ENCODE results near the gene WHAMM. TPM values are rescaled to one million over a fixed set of nuclear protein-coding genes. Genes with fewer than 3 reads are reported as not detected.

The WHAMM gene
- total RNA-seq, 2 donors from 2014 or later, result 5.2 to 6.7 TPM

GRCh38 chr15:82830427-82831173, 21.2 kb downstream of the WHAMM start:
- H3K36me3 ChIP-seq, result peaks cover 87% of the 10 kb centered on the region
- no peak for TF ChIP-seq CTCF (IDR thresholded peaks at IDR 0.05)
- H3K9me3 ChIP-seq, result no peaks in the 10 kb centered on the region
- no peak for DNase-seq (ENCODE audit: low spot score)
- H3K4me1 ChIP-seq, result peaks cover 0 to 9% of the 10 kb centered on the region in 2 donors
- no peak overlapping the region for H3K4me3 ChIP-seq
- H3K27ac ChIP-seq, result no peak overlapping the region
- no peaks in the 10 kb centered on the region for H3K27me3 ChIP-seq

DNA sequence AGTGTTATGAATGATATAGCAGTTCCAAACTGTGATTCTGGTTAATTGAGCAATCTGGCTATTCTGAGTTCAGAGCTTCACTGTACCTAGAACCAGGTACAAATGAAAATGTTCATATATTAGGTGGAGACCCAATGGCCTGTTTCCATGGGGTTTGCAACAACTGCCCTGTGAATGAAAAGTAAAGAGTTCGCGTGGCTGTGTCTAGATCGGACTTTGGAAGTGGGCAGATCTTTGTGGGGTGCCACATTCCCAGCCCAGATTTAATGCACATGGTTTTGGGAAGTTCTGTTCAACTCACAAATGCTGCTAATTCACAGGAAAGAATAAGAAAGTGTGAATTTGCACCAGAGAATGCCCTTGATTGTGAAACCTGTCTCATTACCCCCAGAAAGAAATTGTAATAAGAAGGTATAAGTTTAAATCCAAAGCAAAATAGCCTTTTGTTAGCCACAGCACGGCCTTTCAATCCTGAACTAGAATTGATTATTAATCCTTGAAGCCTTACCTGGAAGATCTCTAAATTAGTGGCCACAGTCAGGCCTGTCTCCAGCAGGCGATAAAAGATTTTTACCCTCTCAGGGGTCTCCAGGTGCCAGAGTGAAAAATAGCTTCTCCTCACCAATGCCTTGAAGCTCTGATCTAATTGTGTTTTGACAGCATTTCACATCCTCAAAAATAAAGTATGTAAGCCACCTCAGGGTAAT, 22.6 kb downstream of the WHAMM start:
- H3K9me3 ChIP-seq, result no peaks in the 10 kb centered on the region
- H3K27ac ChIP-seq, result no peak overlapping the region
- TF ChIP-seq CTCF (IDR thresholded peaks at IDR 0.05), result no peak

DNA sequence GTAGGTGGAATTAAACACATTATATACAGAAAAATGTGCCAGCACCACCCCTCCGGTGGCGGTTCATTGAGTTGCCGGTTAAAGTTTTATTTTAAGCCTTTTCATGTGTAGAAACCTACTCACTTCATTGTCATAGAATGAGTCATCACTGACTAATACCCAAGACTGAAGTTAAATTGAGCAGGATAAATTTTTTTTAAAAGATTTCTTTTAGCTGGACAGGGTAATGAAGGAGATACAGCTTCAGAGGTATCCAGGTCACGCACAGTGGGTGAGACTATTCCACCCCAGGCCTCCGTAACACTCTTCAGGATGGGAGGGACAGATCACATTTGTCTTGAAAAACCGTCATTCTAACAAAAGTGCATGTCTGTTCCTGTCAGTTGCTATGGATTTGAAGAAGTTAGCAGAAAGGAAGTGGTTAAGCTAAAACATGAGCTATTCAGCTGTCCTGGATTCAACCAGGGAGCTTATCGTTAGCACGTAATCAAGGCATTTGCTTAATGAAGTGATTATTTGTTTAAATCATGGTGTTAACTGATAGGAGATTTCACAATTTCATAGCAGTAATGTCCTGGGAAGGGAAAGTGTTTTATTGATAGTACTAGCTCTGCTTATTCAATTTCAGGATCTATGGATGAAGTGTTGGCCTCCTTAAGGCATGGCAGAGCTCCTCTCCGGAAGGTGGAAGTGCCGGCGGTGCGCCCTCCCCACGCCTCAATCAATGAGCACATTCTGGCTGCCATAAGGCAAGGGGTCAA, 23.4 kb downstream of the WHAMM start:
- DNase-seq (ENCODE audit: low spot score), result peak; percentile 40
- H3K9me3 ChIP-seq, result no peaks in the 10 kb centered on the region
- H3K27me3 ChIP-seq, result no peaks in the 10 kb centered on the region
- H3K27ac ChIP-seq, result peak overlapping the region in 1 of 2 donors; percentile 8
- H3K4me3 ChIP-seq, result no peak overlapping the region
- peaks cover 0 to 9% of the 10 kb centered on the region in 2 donors for H3K4me1 ChIP-seq
- TF ChIP-seq CTCF (IDR thresholded peaks at IDR 0.05), result no peak
- H3K36me3 ChIP-seq, result peaks cover 92% of the 10 kb centered on the region

More for the DNA sequence above, 22.6 kb downstream of the WHAMM start:
- Histone ChIP-seq H3K4me1 (peaks cover 0 to 9% of the 10 kb centered on the region in 2 donors), H3K36me3 (peaks cover 92% of the 10 kb centered on the region), H3K27me3 (no peaks in the 10 kb centered on the region), H3K4me3 (no peak overlapping the region)
- no peak for DNase-seq (ENCODE audit: low spot score)

DNA sequence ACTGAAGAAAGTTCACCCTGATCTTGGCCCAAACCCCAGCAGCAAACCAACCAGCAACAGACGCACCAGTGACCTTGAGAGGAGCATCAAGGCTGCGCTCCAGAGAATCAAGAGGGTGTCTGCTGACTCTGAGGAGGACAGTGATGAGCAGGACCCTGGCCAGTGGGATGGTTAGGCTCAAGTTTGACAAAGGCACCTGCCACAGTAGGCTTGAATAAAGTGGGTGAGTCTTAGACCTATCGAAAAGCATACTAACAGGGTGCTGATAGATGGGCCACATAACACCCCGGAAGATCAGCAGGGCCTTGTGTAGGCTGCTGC, 23.9 kb downstream of the WHAMM start:
- H3K4me3 ChIP-seq, result no peak overlapping the region
- no peak for TF ChIP-seq CTCF (IDR thresholded peaks at IDR 0.05)
- H3K4me1 ChIP-seq, result peaks cover 0 to 9% of the 10 kb centered on the region in 2 donors
- H3K27me3 ChIP-seq, result no peaks in the 10 kb centered on the region
- DNase-seq (ENCODE audit: low spot score), result peak; percentile 23
- H3K27ac ChIP-seq, result peak overlapping the region in 1 of 2 donors; percentile 8
- H3K9me3 ChIP-seq, result no peaks in the 10 kb centered on the region
- peaks cover 90% of the 10 kb centered on the region for H3K36me3 ChIP-seq

- DNase-seq (ENCODE audit: low spot score), result no peak
- Histone ChIP-seq H3K36me3 (peaks cover 76% of the 10 kb centered on the region), H3K9me3 (no peaks in the 10 kb centered on the region), H3K27me3 (no peaks in the 10 kb centered on the region), H3K27ac (no peak overlapping the region), H3K4me1 (peaks cover 0 to 9% of the 10 kb centered on the region in 2 donors), H3K4me3 (no peak overlapping the region)
- no peak for TF ChIP-seq CTCF (IDR thresholded peaks at IDR 0.05)
Measured at GRCh38 chr15:82835391-82835917, 26.0 kb downstream of the WHAMM start.

All from right atrium auricular region (tissue), 2 donors.